OCI-LY1 (cell line): ENCODE data around the gene PTPRD.

ENCODE experiments used
- H2AFZ ChIP-seq: fragments of 200-600 bp; sonication (generic), shearing (Covaris generic); 2 replicates; pipeline ENCODE4 v1.6.0; 2014; ENCODE audit warnings: antibody characterized with exemption, mild to moderate bottlenecking, low read length
- H3F3A ChIP-seq: fragments of 200-600 bp; sonication (generic), shearing (Covaris generic); 2 replicates; pipeline ENCODE4 v1.6.0; 2014; ENCODE audit warnings: mild to moderate bottlenecking, antibody characterized with exemption, low read length, moderate library complexity; ENCODE audit not compliant: insufficient read depth
- H3K27ac ChIP-seq: fragments of 200-600 bp; sonication (generic); 2 replicates; pipeline ENCODE4 v1.5.1; 2014; ENCODE audit warnings: low read length, mixed run types, mild to moderate bottlenecking, low read depth; ENCODE audit not compliant: poor library complexity, severe bottlenecking
- H3K27me3 ChIP-seq: fragments of 200-600 bp; sonication (generic); 2 replicates; pipeline ENCODE4 v1.6.0; 2014; ENCODE audit warnings: antibody characterized with exemption, mild to moderate bottlenecking, low read length, moderate library complexity; ENCODE audit not compliant: insufficient read depth
- H3K36me3 ChIP-seq: fragments of 200-600 bp; sonication (generic); 2 replicates; pipeline ENCODE4 v1.6.1; 2014; ENCODE audit warnings: mild to moderate bottlenecking, antibody characterized with exemption, low read length, moderate library complexity, mixed read lengths; ENCODE audit not compliant: insufficient read depth
- H3K4me1 ChIP-seq: fragments of 200-600 bp; sonication (generic); 2 replicates; pipeline ENCODE4 v1.5.1; 2014; ENCODE audit warnings: mild to moderate bottlenecking, low read length, moderate library complexity; ENCODE audit not compliant: insufficient read depth, severe bottlenecking
- H3K4me2 ChIP-seq: fragments of 200-600 bp; sonication (generic), shearing (Covaris generic); 2 replicates; pipeline ENCODE4 v1.6.1; 2014; ENCODE audit warnings: low read length
- H3K4me3 ChIP-seq: fragments of 200-600 bp; sonication (generic); 2 replicates; pipeline ENCODE4 v1.5.1; 2014; ENCODE audit warnings: low read length, low read depth, mild to moderate bottlenecking, mixed read lengths; ENCODE audit not compliant: poor library complexity, severe bottlenecking
- H3K79me2 ChIP-seq: fragments of 200-600 bp; shearing (Covaris generic); 2 replicates; pipeline ENCODE4 v1.6.1; 2016; ENCODE audit warnings: mixed run types, low read length, mixed read lengths; ENCODE audit not compliant: insufficient read depth
- H3K9ac ChIP-seq: fragments of 200-600 bp; sonication (generic), shearing (Covaris generic); 2 replicates; pipeline ENCODE4 v1.6.1; 2014; ENCODE audit warnings: mild to moderate bottlenecking, low read length, mixed read lengths
- H3K9me2 ChIP-seq: fragments of 200-600 bp; sonication (generic), shearing (Covaris generic); 2 replicates; pipeline ENCODE4 v1.6.1; 2014; ENCODE audit warnings: low read depth, mild to moderate bottlenecking, low read length, mixed read lengths
- H3K9me3 ChIP-seq: fragments of 200-600 bp; shearing (Covaris generic); 2 replicates; pipeline ENCODE4 v1.6.1; 2014; ENCODE audit warnings: low read length, mixed read lengths
- H4K20me1 ChIP-seq: fragments of 200-600 bp; sonication (generic), shearing (Covaris generic); 2 replicates; pipeline ENCODE4 v1.6.0; 2016; ENCODE audit warnings: mild to moderate bottlenecking, low read length; ENCODE audit not compliant: insufficient read depth
- EZH2 ChIP-seq: fragments of 200-600 bp; sonication (generic), shearing (Covaris generic); IDR thresholded peaks from 2 replicates; pipeline ENCODE4 v1.8.0; 2017; ENCODE audit warnings: borderline replicate concordance, mixed run types, mild to moderate bottlenecking, antibody characterized with exemption, low read length, moderate library complexity, mixed read lengths
- TF ChIP-seq, protein P1 (sequence below): fragments of 200-600 bp; sonication (generic), shearing (Covaris generic); IDR thresholded peaks from 2 replicates; pipeline ENCODE4 v1.5.1; 2017; ENCODE audit warnings: mild to moderate bottlenecking, antibody characterized with exemption, low read length, moderate library complexity, mixed read lengths

PTPRD gene

GRCh38 chr9:8713811-8714165, 1899.0 kb downstream of the PTPRD start:
- Histone ChIP-seq H4K20me1 (no peaks in the 10 kb centered on the region), H3K27me3 (no peaks in the 10 kb centered on the region), H3K36me3 (no peaks in the 10 kb centered on the region), H3K4me2 (no peak overlapping the region), H3K27ac (no peak overlapping the region), H3K9me3 (no peaks in the 10 kb centered on the region), H3K9ac (no peak overlapping the region), H3K9me2 (no peaks in the 10 kb centered on the region), H3K4me3 (no peak overlapping the region), H3K4me1 (no peaks in the 10 kb centered on the region), H3K79me2 (no peaks in the 10 kb centered on the region), H2AFZ (no peak overlapping the region), H3F3A (no peaks in the 10 kb centered on the region)
- TF ChIP-seq EZH2: no peak
- TF ChIP-seq, protein P1, sequence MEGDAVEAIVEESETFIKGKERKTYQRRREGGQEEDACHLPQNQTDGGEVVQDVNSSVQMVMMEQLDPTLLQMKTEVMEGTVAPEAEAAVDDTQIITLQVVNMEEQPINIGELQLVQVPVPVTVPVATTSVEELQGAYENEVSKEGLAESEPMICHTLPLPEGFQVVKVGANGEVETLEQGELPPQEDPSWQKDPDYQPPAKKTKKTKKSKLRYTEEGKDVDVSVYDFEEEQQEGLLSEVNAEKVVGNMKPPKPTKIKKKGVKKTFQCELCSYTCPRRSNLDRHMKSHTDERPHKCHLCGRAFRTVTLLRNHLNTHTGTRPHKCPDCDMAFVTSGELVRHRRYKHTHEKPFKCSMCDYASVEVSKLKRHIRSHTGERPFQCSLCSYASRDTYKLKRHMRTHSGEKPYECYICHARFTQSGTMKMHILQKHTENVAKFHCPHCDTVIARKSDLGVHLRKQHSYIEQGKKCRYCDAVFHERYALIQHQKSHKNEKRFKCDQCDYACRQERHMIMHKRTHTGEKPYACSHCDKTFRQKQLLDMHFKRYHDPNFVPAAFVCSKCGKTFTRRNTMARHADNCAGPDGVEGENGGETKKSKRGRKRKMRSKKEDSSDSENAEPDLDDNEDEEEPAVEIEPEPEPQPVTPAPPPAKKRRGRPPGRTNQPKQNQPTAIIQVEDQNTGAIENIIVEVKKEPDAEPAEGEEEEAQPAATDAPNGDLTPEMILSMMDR: no peak

GRCh38 chr9:8713149-8713810, 1899.5 kb downstream of the PTPRD start:
- TF ChIP-seq EZH2: no peak
- TF ChIP-seq, protein P1: no peak
- no peaks in the 10 kb centered on the region for H3F3A ChIP-seq
- no peaks in the 10 kb centered on the region for H3K9me2 ChIP-seq
- H3K27me3 ChIP-seq: no peaks in the 10 kb centered on the region
- no peak overlapping the region for H3K9ac ChIP-seq
- no peak overlapping the region for H3K4me2 ChIP-seq
- H3K4me3 ChIP-seq: no peak overlapping the region
- no peaks in the 10 kb centered on the region for H3K36me3 ChIP-seq
- no peaks in the 10 kb centered on the region for H3K79me2 ChIP-seq
- no peaks in the 10 kb centered on the region for H4K20me1 ChIP-seq
- H3K27ac ChIP-seq: no peak overlapping the region
- no peaks in the 10 kb centered on the region for H3K4me1 ChIP-seq
- no peak overlapping the region for H2AFZ ChIP-seq
- no peaks in the 10 kb centered on the region for H3K9me3 ChIP-seq

- H3K36me3 ChIP-seq: no peaks in the 10 kb centered on the region
- no peaks in the 10 kb centered on the region for H3K9me2 ChIP-seq
- H3K9ac ChIP-seq: no peak overlapping the region
- H3K4me1 ChIP-seq: no peaks in the 10 kb centered on the region
- no peak overlapping the region for H3K4me3 ChIP-seq
- no peaks in the 10 kb centered on the region for H4K20me1 ChIP-seq
- no peak overlapping the region for H2AFZ ChIP-seq
- no peaks in the 10 kb centered on the region for H3K79me2 ChIP-seq
- TF ChIP-seq, protein P1: no peak
- TF ChIP-seq EZH2: no peak
- H3K9me3 ChIP-seq: no peaks in the 10 kb centered on the region
- H3F3A ChIP-seq: no peaks in the 10 kb centered on the region
- H3K4me2 ChIP-seq: no peak overlapping the region
- no peaks in the 10 kb centered on the region for H3K27me3 ChIP-seq
- no peak overlapping the region for H3K27ac ChIP-seq
Measured at GRCh38 chr9:8709731-8710130, 1903.1 kb downstream of the PTPRD start.
